RWPE2 (cell line): ENCODE results near the gene KRT4.

Experiments used
- ATAC-seq: fragments of 200-7000 bp; cut with Tn5 transposase; 3 replicates; pipeline ENCODE4 v1.9.1; 2021; ENCODE audit warnings: low read depth
- DNase-seq: peaks from one replicate; pipeline ENCODE4 v3.0.0-alpha.2; 2020; ENCODE audit warnings: low spot score
- H3K27ac ChIP-seq: fragments of 450-650 bp; 2 replicates; pipeline ENCODE4 v1.5.1; 2017; ENCODE audit warnings: mild to moderate bottlenecking; ENCODE audit not compliant: poor library complexity, severe bottlenecking
- H3K27me3 ChIP-seq: fragments of 250-450 bp; sonication (Bioruptor Pico); 2 replicates; pipeline ENCODE4 v1.5.1; 2021; ENCODE audit warnings: mild to moderate bottlenecking, moderate library complexity; ENCODE audit not compliant: insufficient read depth, poor library complexity, severe bottlenecking
- H3K36me3 ChIP-seq: fragments of 250-450 bp; sonication (Bioruptor Pico); 2 replicates; pipeline ENCODE4 v1.5.1; 2020; ENCODE audit warnings: low read depth, mild to moderate bottlenecking, moderate library complexity
- H3K4me1 ChIP-seq: fragments of 250-450 bp; sonication (Bioruptor Pico); 2 replicates; pipeline ENCODE4 v1.5.1; 2021; ENCODE audit warnings: mild to moderate bottlenecking, moderate library complexity; ENCODE audit not compliant: insufficient read depth, poor library complexity, severe bottlenecking
- H3K4me3 ChIP-seq: fragments of 250-450 bp; sonication (Bioruptor Pico); 2 replicates; pipeline ENCODE4 v1.5.1; 2021; ENCODE audit warnings: mild to moderate bottlenecking, moderate library complexity; ENCODE audit not compliant: severe bottlenecking
- H3K9me3 ChIP-seq: fragments of 250-450 bp; sonication (Bioruptor Pico); 2 replicates; pipeline ENCODE4 v1.5.1; 2021; ENCODE audit warnings: mild to moderate bottlenecking, moderate library complexity; ENCODE audit not compliant: severe bottlenecking
- CTCF ChIP-seq: fragments of 450-650 bp; IDR thresholded peaks from one replicate; pipeline ENCODE4 v1.5.1; 2017; ENCODE audit warnings: mild to moderate bottlenecking, moderate library complexity; ENCODE audit not compliant: poor library complexity, severe bottlenecking

Gene KRT4

GRCh38 chr12:52827499-52828090 is 13.7 kb upstream of the KRT4 start:
- no peaks in the 10 kb centered on the region for H3K27me3 ChIP-seq
- H3K4me1 ChIP-seq: no peaks in the 10 kb centered on the region
- TF ChIP-seq CTCF: no peak
- no peak for DNase-seq
- ATAC-seq: no peak
- no peaks in the 10 kb centered on the region for H3K9me3 ChIP-seq
- no peaks in the 10 kb centered on the region for H3K36me3 ChIP-seq
- H3K4me3 ChIP-seq: no peak overlapping the region
- H3K27ac ChIP-seq: no peak overlapping the region

GRCh38 chr12:52826611-52827498 is 12.9 kb upstream of the KRT4 start:
- no peak for TF ChIP-seq CTCF
- no peak for ATAC-seq
- H3K4me3 ChIP-seq: no peak overlapping the region
- no peak overlapping the region for H3K27ac ChIP-seq
- H3K36me3 ChIP-seq: no peaks in the 10 kb centered on the region
- no peaks in the 10 kb centered on the region for H3K4me1 ChIP-seq
- H3K27me3 ChIP-seq: no peaks in the 10 kb centered on the region
- no peak for DNase-seq
- H3K9me3 ChIP-seq: no peaks in the 10 kb centered on the region

GRCh38 chr12:52825961-52826360 is 12.0 kb upstream of the KRT4 start:
- Histone ChIP-seq H3K9me3 (no peaks in the 10 kb centered on the region), H3K27me3 (no peaks in the 10 kb centered on the region), H3K4me1 (no peaks in the 10 kb centered on the region), H3K27ac (no peak overlapping the region), H3K4me3 (no peak overlapping the region), H3K36me3 (no peaks in the 10 kb centered on the region)
- ATAC-seq (no peak), DNase-seq (no peak)
- no peak for TF ChIP-seq CTCF

GRCh38 chr12:52824741-52825410 is 11.0 kb upstream of the KRT4 start:
- H3K27me3 ChIP-seq: no peaks in the 10 kb centered on the region
- TF ChIP-seq CTCF: no peak
- H3K4me1 ChIP-seq: no peaks in the 10 kb centered on the region
- no peak overlapping the region for H3K27ac ChIP-seq
- no peak for ATAC-seq
- no peak overlapping the region for H3K4me3 ChIP-seq
- H3K36me3 ChIP-seq: no peaks in the 10 kb centered on the region
- no peak for DNase-seq
- H3K9me3 ChIP-seq: no peaks in the 10 kb centered on the region
